NCI-H226 (cell line): ENCODE results near the gene ATP23.

Source experiments
- DNase-seq: peaks from one replicate; pipeline ENCODE4 v3.0.0-alpha.2; 2015

The ATP23 gene

GRCh38 chr12:57909056-57909455 is 32.3 kb upstream of the ATP23 start:
- DNase-seq, result no peak

- DNase-seq, result no peak
These were observed 31.8 kb upstream of the ATP23 start for GRCh38 chr12:57909611-57910010.

GRCh38 chr12:57918147-57918546 is 23.2 kb upstream of the ATP23 start:
- no peak for DNase-seq

- DNase-seq, result no peak
These were observed 14.3 kb upstream of the ATP23 start for GRCh38 chr12:57927086-57927485.

GRCh38 chr12:57929092-57929830 is 12.1 kb upstream of the ATP23 start:
- DNase-seq, result no peak

- no peak for DNase-seq
These were observed 6.5 kb upstream of the ATP23 start for GRCh38 chr12:57934819-57935218.

GRCh38 chr12:57935331-57935730 is 6.0 kb upstream of the ATP23 start:
- no peak for DNase-seq

- DNase-seq, result peak; percentile 96
These were observed 5.4 kb upstream of the ATP23 start for GRCh38 chr12:57935839-57936512.

- DNase-seq, result no peak
These were observed 4.9 kb upstream of the ATP23 start for GRCh38 chr12:57936513-57936883.

- DNase-seq, result no peak
These were observed 2.1 kb upstream of the ATP23 start for GRCh38 chr12:57939291-57939690.

- DNase-seq, result no peak
These were observed 1.1 kb upstream of the ATP23 start for GRCh38 chr12:57940052-57940914.

- DNase-seq, result no peak
These were observed 527 bp upstream of the ATP23 start for GRCh38 chr12:57940915-57941164.

GRCh38 chr12:57943438-57944080 is 2.2 kb downstream of the ATP23 start:
- DNase-seq, result no peak

- no peak for DNase-seq
These were observed 3.1 kb downstream of the ATP23 start for GRCh38 chr12:57944313-57945023.

GRCh38 chr12:57952766-57953165 is 11.4 kb downstream of the ATP23 start:
- no peak for DNase-seq

GRCh38 chr12:57954768-57955167 is 13.4 kb downstream of the ATP23 start:
- DNase-seq, result no peak

- DNase-seq, result no peak
These were observed 16.8 kb downstream of the ATP23 start for GRCh38 chr12:57958061-57958657.

- DNase-seq, result no peak
These were observed 23.1 kb downstream of the ATP23 start for GRCh38 chr12:57964421-57964820.

- DNase-seq, result no peak
These were observed 24.4 kb downstream of the ATP23 start for GRCh38 chr12:57965766-57966165.

GRCh38 chr12:57966536-57966935 is 25.2 kb downstream of the ATP23 start:
- no peak for DNase-seq

- peak; percentile 41 for DNase-seq
These were observed 41.9 kb downstream of the ATP23 start for GRCh38 chr12:57983146-57983857.
